BJ (cell line): ENCODE measurements around the gene STX18. TPM values are rescaled to one million over a fixed set of nuclear protein-coding genes. Genes with fewer than 3 reads are reported as not detected.

Experiments
- CTCF ChIA-PET: fragments of 350-600 bp; formaldehyde crosslinking; extraction: SDS; loops from one replicate; lab custom pipeline; 2021; ENCODE audit warnings: antibody characterized with exemption, inconsistent platforms; lab: Yijun Ruan, JAX
- POLR2A ChIA-PET: fragments of 300-600 bp; sonication (Branson Sonifier 250); formaldehyde crosslinking; extraction: SDS; loops from one replicate; lab custom pipeline; 2021; ENCODE audit warnings: antibody characterized with exemption; lab: Charles Lee
- DNase-seq: peaks from one replicate; pipeline ENCODE4 v3.0.0-alpha.2; 2011; ENCODE audit warnings: low read depth
- H3K27me3 ChIP-seq: 2 replicates; pipeline ENCODE4 v1.6.0; 2011; ENCODE audit warnings: low read length; ENCODE audit not compliant: control insufficient read depth, insufficient read depth
- H3K36me3 ChIP-seq: 2 replicates; pipeline ENCODE4 v1.5.1; 2011; ENCODE audit warnings: low read length; ENCODE audit not compliant: control insufficient read depth, insufficient read depth
- H3K4me3 ChIP-seq: 2 replicates; pipeline ENCODE4 v1.5.1; 2011; ENCODE audit warnings: low read depth, mild to moderate bottlenecking, control low read depth, low read length
- CTCF ChIP-seq: IDR thresholded peaks from 2 replicates; pipeline ENCODE4 v1.5.1; 2011; ENCODE audit warnings: low read depth, mild to moderate bottlenecking, control low read depth, inconsistent platforms, low read length, moderate library complexity; ENCODE audit not compliant: insufficient read depth
- polyA plus RNA-seq: library from polyadenylated mRNA; depleted of rRNA; stranded (reverse); fragments of >200 nt; gene quantifications from 2 replicates; pipeline ENCODE4 v1.2.3, GENCODE V29; 2011

The STX18 gene
- polyA plus RNA-seq, 1 experiment, result 35.6 TPM

GRCh38 chr4:4430492-4431195, 111.2 kb downstream of the STX18 start:
- Histone ChIP-seq H3K27me3 (no peaks in the 10 kb centered on the region), H3K4me3 (no peak overlapping the region), H3K36me3 (peaks cover 11% of the 10 kb centered on the region)
- peak; percentile 68 for DNase-seq
- ChIA-PET POLR2A (no interaction called here), CTCF (interaction anchor here (0.9 to 2.5 kb wide), 6 partner anchors 10 to 171 kb away, joined by 3 to 17 read pairs (median 6); no protein-coding TSS in a partner anchor)
- peak; percentile 80 for TF ChIP-seq CTCF

- ChIA-PET POLR2A (no interaction called here), CTCF (interaction anchor here (1.1 kb wide), 1 partner anchor 13 kb away, joined by 3 read pairs; no protein-coding TSS in a partner anchor)
- TF ChIP-seq CTCF, result no peak
- Histone ChIP-seq H3K4me3 (no peak overlapping the region), H3K36me3 (peaks cover 15% of the 10 kb centered on the region), H3K27me3 (no peaks in the 10 kb centered on the region)
- no peak for DNase-seq
Observed at GRCh38 chr4:4428966-4429875, 112.6 kb downstream of the STX18 start.

GRCh38 chr4:4427886-4428285, 114.0 kb downstream of the STX18 start:
- DNase-seq, result no peak
- Histone ChIP-seq H3K27me3 (no peaks in the 10 kb centered on the region), H3K4me3 (no peak overlapping the region), H3K36me3 (peaks cover 20% of the 10 kb centered on the region)
- POLR2A ChIA-PET, result no interaction called here
- TF ChIP-seq CTCF, result no peak
- CTCF ChIA-PET, result no interaction called here

GRCh38 chr4:4427121-4427870, 114.6 kb downstream of the STX18 start:
- Histone ChIP-seq H3K36me3 (peaks cover 18% of the 10 kb centered on the region), H3K27me3 (no peaks in the 10 kb centered on the region), H3K4me3 (no peak overlapping the region)
- POLR2A ChIA-PET, result no interaction called here
- CTCF ChIA-PET, result no interaction called here
- TF ChIP-seq CTCF, result 0 out of 2 replicates have a peak, but pooled peaks have one; percentile 3
- DNase-seq, result no peak
